GM12864 (cell line): ENCODE results near the gene SHF.

Experiments used
- DNase-seq: peaks from one replicate; pipeline ENCODE4 v3.0.0-alpha.2; 2011; ENCODE audit warnings: low read depth
- H3K4me3 ChIP-seq: 2 replicates; pipeline ENCODE4 v1.5.1; 2011; ENCODE audit warnings: mild to moderate bottlenecking, low read depth, low read length, control low read depth
- CTCF ChIP-seq: IDR thresholded peaks from 2 replicates; pipeline ENCODE4 v1.5.1; 2011; ENCODE audit warnings: low read depth, mild to moderate bottlenecking, moderate library complexity, low read length, control low read depth, inconsistent platforms; ENCODE audit errors: missing control alignments

SHF gene

GRCh38 chr15:45184562-45185041, 3.2 kb downstream of the SHF start:
- no peak overlapping the region for H3K4me3 ChIP-seq
- TF ChIP-seq CTCF = no peak
- DNase-seq = no peak

GRCh38 chr15:45183511-45183910, 4.3 kb downstream of the SHF start:
- no peak for DNase-seq
- H3K4me3 ChIP-seq = no peak overlapping the region
- no peak for TF ChIP-seq CTCF

GRCh38 chr15:45182996-45183395, 4.8 kb downstream of the SHF start:
- TF ChIP-seq CTCF = no peak
- no peak for DNase-seq

GRCh38 chr15:45181491-45182285, 6.1 kb downstream of the SHF start:
- DNase-seq = no peak

More at GRCh38 chr15:45182996-45183395, 4.8 kb downstream of the SHF start:
- no peak overlapping the region for H3K4me3 ChIP-seq

GRCh38 chr15:45180648-45181436, 6.9 kb downstream of the SHF start:
- TF ChIP-seq CTCF = no peak
- no peak for DNase-seq
- no peak overlapping the region for H3K4me3 ChIP-seq

More at GRCh38 chr15:45181491-45182285, 6.1 kb downstream of the SHF start:
- H3K4me3 ChIP-seq = no peak overlapping the region
- no peak for TF ChIP-seq CTCF

- no peak for DNase-seq
- no peak for TF ChIP-seq CTCF
- no peak overlapping the region for H3K4me3 ChIP-seq
Observed at GRCh38 chr15:45180201-45180600, 7.6 kb downstream of the SHF start.
